Measurements from ENCODE around the gene ACYP1. TPM values are rescaled to one million over a fixed set of nuclear protein-coding genes. Genes with fewer than 3 reads are reported as not detected.
A peak's percentile ranks its signal among the peaks of the same experiment; 100 is the strongest.

ACYP1 gene
- total RNA-seq, 3 donors from 2014 or later (not counting 1 experiment from before 2014, with no cell fraction given): 13.3 to 17.4 (median 14.9) TPM

- Mint-ChIP-seq H3K27me3 (ENCODE audit: low read depth in 2 of 2) (no peaks in the 10 kb centered on the region), H3K27ac (no peak overlapping the region), H3K4me1 (no peaks in the 10 kb centered on the region), H3K36me3 (no peaks in the 10 kb centered on the region), H3K4me3 (no peak overlapping the region), H3K9me3 (no peaks in the 10 kb centered on the region)
- no peaks in the 10 kb centered on the region for H3K27me3 ChIP-seq (ENCODE audit: control insufficient read depth, insufficient read depth, low read length)
- ATAC-seq (no peak), DNase-seq (no peak)
- H3K4me1 ChIP-seq (ENCODE audit: control insufficient read depth, insufficient read depth, low read length): no peaks in the 10 kb centered on the region
- intact Hi-C loops (cut with micrococcal nuclease): no loop called here
- peaks cover 10% of the 10 kb centered on the region for H3K36me3 ChIP-seq (ENCODE audit: control insufficient read depth, insufficient read depth, low read length)
- TF ChIP-seq CTCF (IDR thresholded peaks at IDR 0.05): no peak
- no peaks in the 10 kb centered on the region for H3K9me3 ChIP-seq (ENCODE audit: control insufficient read depth, insufficient read depth, low read length)
- H3K27ac ChIP-seq (ENCODE audit: low read length): no peak overlapping the region
- H3K4me3 ChIP-seq (ENCODE audit: low read length): no peak overlapping the region
Observed at GRCh38 chr14:75077794-75078193, 14.0 kb upstream of the ACYP1 start.

- Histone ChIP-seq H3K36me3 (ENCODE audit: control insufficient read depth, insufficient read depth, low read length) (no peaks in the 10 kb centered on the region), H3K27me3 (ENCODE audit: control insufficient read depth, insufficient read depth, low read length) (no peaks in the 10 kb centered on the region), H3K27ac (ENCODE audit: low read length) (no peak overlapping the region), H3K4me1 (ENCODE audit: control insufficient read depth, insufficient read depth, low read length) (peaks cover 7% of the 10 kb centered on the region), H3K4me3 (ENCODE audit: low read length) (no peak overlapping the region), H3K9me3 (ENCODE audit: control insufficient read depth, insufficient read depth, low read length) (no peaks in the 10 kb centered on the region)
- H3K27me3 Mint-ChIP-seq (ENCODE audit: low read depth in 2 of 2): no peaks in the 10 kb centered on the region
- no peak for DNase-seq
- no peak for TF ChIP-seq CTCF (IDR thresholded peaks at IDR 0.05)
- no peaks in the 10 kb centered on the region for H3K36me3 Mint-ChIP-seq
- H3K4me1 Mint-ChIP-seq: peaks cover 0 to 4% of the 10 kb centered on the region in 2 donors
- no peak for ATAC-seq
- intact Hi-C loops (cut with micrococcal nuclease): no loop called here
- no peaks in the 10 kb centered on the region for H3K9me3 Mint-ChIP-seq
- WGBS (ENCODE audit: insufficient coverage): 91% methylated on average over 9 of the region's 9 CpGs
- no peak overlapping the region for H3K27ac Mint-ChIP-seq
- no peak overlapping the region for H3K4me3 Mint-ChIP-seq
Observed at GRCh38 chr14:75070383-75070782, 6.6 kb upstream of the ACYP1 start.

- Histone ChIP-seq H3K27ac (ENCODE audit: low read length) (no peak overlapping the region), H3K4me1 (ENCODE audit: control insufficient read depth, insufficient read depth, low read length) (peaks cover 7% of the 10 kb centered on the region), H3K9me3 (ENCODE audit: control insufficient read depth, insufficient read depth, low read length) (no peaks in the 10 kb centered on the region), H3K4me3 (ENCODE audit: low read length) (peak overlapping the region; percentile 76), H3K27me3 (ENCODE audit: control insufficient read depth, insufficient read depth, low read length) (no peaks in the 10 kb centered on the region), H3K36me3 (ENCODE audit: control insufficient read depth, insufficient read depth, low read length) (no peaks in the 10 kb centered on the region)
- no peaks in the 10 kb centered on the region for H3K9me3 Mint-ChIP-seq
- no peak for TF ChIP-seq CTCF (IDR thresholded peaks at IDR 0.05)
- ATAC-seq (no peak), DNase-seq (no peak)
- WGBS (ENCODE audit: insufficient coverage): 72% methylated on average over 12 of the region's 12 CpGs
- H3K4me3 Mint-ChIP-seq: no peak overlapping the region
- peaks cover 0 to 4% of the 10 kb centered on the region in 2 donors for H3K4me1 Mint-ChIP-seq
- intact Hi-C loops (cut with micrococcal nuclease): no loop called here
- H3K27ac Mint-ChIP-seq: no peak overlapping the region
- H3K36me3 Mint-ChIP-seq: no peaks in the 10 kb centered on the region
- no peaks in the 10 kb centered on the region for H3K27me3 Mint-ChIP-seq (ENCODE audit: low read depth in 2 of 2)
Observed at GRCh38 chr14:75069811-75070145, 6.0 kb upstream of the ACYP1 start.

GRCh38 chr14:75069121-75069810 is 5.4 kb upstream of the ACYP1 start, which contains the start of gene ZC2HC1C:
Gene ZC2HC1C (plus strand): TSS chr14:75069641. CDS start chr14:75070574, 933 bp downstream.
- Mint-ChIP-seq H3K9me3 (no peaks in the 10 kb centered on the region), H3K4me1 (peaks cover under 1 to 4% of the 10 kb centered on the region in 2 donors), H3K4me3 (no peak within 1 kb of the TSS), H3K27ac (no peak within 1 kb of the TSS), H3K27me3 (ENCODE audit: low read depth in 2 of 2) (no peaks in the 10 kb centered on the region), H3K36me3 (no peaks in the 10 kb centered on the region)
- H3K4me1 ChIP-seq (ENCODE audit: control insufficient read depth, insufficient read depth, low read length): peaks cover 9% of the 10 kb centered on the region
- peak within 1 kb of the TSS; percentile 76 for H3K4me3 ChIP-seq (ENCODE audit: low read length)
- H3K27ac ChIP-seq (ENCODE audit: low read length): no peak within 1 kb of the TSS
- whole genome bisulfite sequencing (ENCODE audit: insufficient coverage): 5% methylated on average over 58 of the region's 58 CpGs
- no peaks in the 10 kb centered on the region for H3K36me3 ChIP-seq (ENCODE audit: control insufficient read depth, insufficient read depth, low read length)
- intact Hi-C loops (cut with micrococcal nuclease): no loop called here
- DNase-seq (peak; percentile 30 to 65), ATAC-seq (peak; percentile 69 to 82 (median 76))
- no peaks in the 10 kb centered on the region for H3K9me3 ChIP-seq (ENCODE audit: control insufficient read depth, insufficient read depth, low read length)
- H3K27me3 ChIP-seq (ENCODE audit: control insufficient read depth, insufficient read depth, low read length): no peaks in the 10 kb centered on the region
- no peak for TF ChIP-seq CTCF (IDR thresholded peaks at IDR 0.05)

Data from natural killer cell (primary cell).